Endothelial cell of umbilical vein (primary cell): ENCODE data around the gene SCGN.

ENCODE experiments used
- EZH2 ChIP-seq: IDR thresholded peaks from 2 replicates; pipeline ENCODE4 v1.6.1; 2012; ENCODE audit warnings: borderline replicate concordance, low read depth, mild to moderate bottlenecking, moderate library complexity, low read length, inconsistent platforms; ENCODE audit not compliant: severe bottlenecking
- FOS ChIP-seq: IDR thresholded peaks from 2 replicates; pipeline ENCODE4 v1.6.1; 2011; ENCODE audit warnings: mild to moderate bottlenecking, low read length, moderate library complexity, borderline replicate concordance; ENCODE audit not compliant: insufficient read depth
- JUN ChIP-seq: IDR thresholded peaks from 2 replicates; pipeline ENCODE4 v1.6.1; 2011; ENCODE audit warnings: borderline replicate concordance, low read depth; ENCODE audit not compliant: insufficient read length, insufficient read depth
- POLR2A ChIP-seq: IDR thresholded peaks from 2 replicates; pipeline ENCODE4 v1.6.1; 2012; ENCODE audit warnings: low read depth, mild to moderate bottlenecking, control low read depth, low read length
- POLR2AphosphoS5 ChIP-seq: IDR thresholded peaks from 2 replicates; pipeline ENCODE4 v1.6.1; 2012; ENCODE audit warnings: low read depth, mild to moderate bottlenecking, control low read depth, low read length, moderate library complexity; ENCODE audit not compliant: insufficient read depth
- TF ChIP-seq, protein P1 (sequence below), 2 donors: IDR thresholded peaks; 1 replicate in 1 of 2; 2 replicates in 1 of 2; pipeline ENCODE4 v1.5.1; 2011; ENCODE audit warnings: low read length in 2 of 2, mild to moderate bottlenecking in 2 of 2, moderate library complexity in 2 of 2, control low read depth in 1 of 2, inconsistent platforms in 1 of 2, low read depth in 1 of 2; ENCODE audit not compliant: insufficient read depth in 1 of 2; ENCODE audit errors: extremely low read depth in 1 of 2
- TF ChIP-seq, protein P2 (sequence below): IDR thresholded peaks from 2 replicates; pipeline ENCODE4 v1.6.1; 2011; ENCODE audit not compliant: insufficient read depth, insufficient read length

DNA sequence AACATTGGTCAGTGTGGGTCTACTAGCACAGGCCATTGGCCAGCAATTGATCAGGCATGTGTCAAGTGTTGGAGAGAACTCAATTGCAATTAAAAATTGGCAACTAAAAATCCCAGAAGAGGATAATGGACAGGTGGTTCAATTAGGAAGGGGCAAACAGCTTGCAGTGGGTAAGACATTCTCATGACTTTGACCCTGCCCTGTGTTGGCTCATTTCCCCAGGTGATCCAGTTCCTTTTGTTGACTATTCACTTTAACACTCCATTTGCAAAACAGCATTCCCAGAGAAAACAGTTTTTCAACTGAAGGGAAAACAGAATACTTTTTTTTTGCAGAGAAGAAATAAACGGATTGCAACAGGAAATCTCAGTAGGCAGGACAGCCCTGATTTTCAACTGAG lies 28.9 kb upstream of the SCGN start:
- TF ChIP-seq, protein P1, sequence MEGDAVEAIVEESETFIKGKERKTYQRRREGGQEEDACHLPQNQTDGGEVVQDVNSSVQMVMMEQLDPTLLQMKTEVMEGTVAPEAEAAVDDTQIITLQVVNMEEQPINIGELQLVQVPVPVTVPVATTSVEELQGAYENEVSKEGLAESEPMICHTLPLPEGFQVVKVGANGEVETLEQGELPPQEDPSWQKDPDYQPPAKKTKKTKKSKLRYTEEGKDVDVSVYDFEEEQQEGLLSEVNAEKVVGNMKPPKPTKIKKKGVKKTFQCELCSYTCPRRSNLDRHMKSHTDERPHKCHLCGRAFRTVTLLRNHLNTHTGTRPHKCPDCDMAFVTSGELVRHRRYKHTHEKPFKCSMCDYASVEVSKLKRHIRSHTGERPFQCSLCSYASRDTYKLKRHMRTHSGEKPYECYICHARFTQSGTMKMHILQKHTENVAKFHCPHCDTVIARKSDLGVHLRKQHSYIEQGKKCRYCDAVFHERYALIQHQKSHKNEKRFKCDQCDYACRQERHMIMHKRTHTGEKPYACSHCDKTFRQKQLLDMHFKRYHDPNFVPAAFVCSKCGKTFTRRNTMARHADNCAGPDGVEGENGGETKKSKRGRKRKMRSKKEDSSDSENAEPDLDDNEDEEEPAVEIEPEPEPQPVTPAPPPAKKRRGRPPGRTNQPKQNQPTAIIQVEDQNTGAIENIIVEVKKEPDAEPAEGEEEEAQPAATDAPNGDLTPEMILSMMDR (IDR thresholded peaks at IDR 0.05; ENCODE audit: extremely low read depth in 1 of 2, insufficient read depth in 1 of 2, low read depth in 1 of 2, low read length in 2 of 2) = no peak
- TF ChIP-seq POLR2AphosphoS5 (no peak), JUN (no peak), POLR2A (no peak), EZH2 (no peak), FOS (no peak)
- TF ChIP-seq, protein P2, sequence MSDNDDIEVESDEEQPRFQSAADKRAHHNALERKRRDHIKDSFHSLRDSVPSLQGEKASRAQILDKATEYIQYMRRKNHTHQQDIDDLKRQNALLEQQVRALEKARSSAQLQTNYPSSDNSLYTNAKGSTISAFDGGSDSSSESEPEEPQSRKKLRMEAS = no peak
